WTC11 (cell line): ENCODE measurements around the gene DAPK3. TPM values are rescaled to one million over a fixed set of nuclear protein-coding genes. Genes with fewer than 3 reads are reported as not detected.

Experiments
- ARID4B ChIP-seq: sonication (generic); formaldehyde crosslinking; IDR thresholded peaks from 2 replicates; pipeline ENCODE4 v1.8.0; 2023; ENCODE audit warnings: missing genetic modification reagents, mild to moderate bottlenecking, borderline replicate concordance
- CDX4 ChIP-seq: fragments of 250-450 bp; sonication (Bioruptor Pico); IDR thresholded peaks from 2 replicates; pipeline ENCODE4 v1.9.0; 2021; ENCODE audit warnings: moderate library complexity, mild to moderate bottlenecking, inconsistent platforms, borderline replicate concordance
- CREB1 ChIP-seq: sonication (generic); formaldehyde crosslinking; IDR thresholded peaks from 2 replicates; pipeline ENCODE4 v1.8.0; 2023; ENCODE audit warnings: mild to moderate bottlenecking, missing genetic modification reagents
- ELF4 ChIP-seq: sonication (generic); formaldehyde crosslinking; IDR thresholded peaks from 2 replicates; pipeline ENCODE4 v1.8.1; 2022; ENCODE audit warnings: low read depth, mild to moderate bottlenecking, moderate library complexity, missing genetic modification reagents
- EMX1 ChIP-seq: fragments of 250-450 bp; sonication (Bioruptor Pico); IDR thresholded peaks from 2 replicates; pipeline ENCODE4 v1.8.0; 2021; ENCODE audit warnings: mild to moderate bottlenecking
- ESRRA ChIP-seq: sonication (generic); formaldehyde crosslinking; IDR thresholded peaks from 2 replicates; pipeline ENCODE4 v1.8.1; 2022; ENCODE audit warnings: mild to moderate bottlenecking, missing genetic modification reagents, borderline replicate concordance
- FOXP4 ChIP-seq: sonication (generic); formaldehyde crosslinking; IDR thresholded peaks from 2 replicates; pipeline ENCODE4 v1.8.0; 2022; ENCODE audit warnings: mild to moderate bottlenecking, missing genetic modification reagents
- IRF2 ChIP-seq: sonication (generic); formaldehyde crosslinking; IDR thresholded peaks from 2 replicates; pipeline ENCODE4 v1.8.0; 2022; ENCODE audit warnings: low read depth, missing genetic modification reagents, borderline replicate concordance
- JAZF1 ChIP-seq: fragments of 250-450 bp; sonication (Bioruptor Pico); IDR thresholded peaks from 2 replicates; pipeline ENCODE4 v1.9.0; 2021; ENCODE audit warnings: moderate library complexity, mild to moderate bottlenecking, inconsistent platforms
- MXD4 ChIP-seq: fragments of 250-450 bp; sonication (Bioruptor Pico); IDR thresholded peaks from 2 replicates; pipeline ENCODE4 v1.8.0; 2021; ENCODE audit warnings: mild to moderate bottlenecking, moderate library complexity, borderline replicate concordance
- NFYB ChIP-seq: sonication (generic); formaldehyde crosslinking; conservative IDR thresholded peaks from 2 replicates; pipeline ENCODE4 v1.8.0; 2022; ENCODE audit warnings: low read depth, missing genetic modification reagents
- OVOL2 ChIP-seq: fragments of 250-450 bp; sonication (Bioruptor Pico); IDR thresholded peaks from 2 replicates; pipeline ENCODE4 v1.9.0; 2021; ENCODE audit warnings: mild to moderate bottlenecking, borderline replicate concordance
- SOX15 ChIP-seq: fragments of 250-450 bp; sonication (Bioruptor Pico); IDR thresholded peaks from 2 replicates; pipeline ENCODE4 v1.9.0; 2021; ENCODE audit warnings: mild to moderate bottlenecking
- TP53 ChIP-seq: sonication (generic); formaldehyde crosslinking; IDR thresholded peaks from 2 replicates; pipeline ENCODE4 v1.8.1; 2023; ENCODE audit warnings: mild to moderate bottlenecking, missing genetic modification reagents
- ZBTB21 ChIP-seq: sonication (generic); formaldehyde crosslinking; IDR thresholded peaks from 2 replicates; pipeline ENCODE4 v1.8.1; 2023; ENCODE audit warnings: mild to moderate bottlenecking, missing genetic modification reagents, borderline replicate concordance
- ZNF263 ChIP-seq: sonication (generic); formaldehyde crosslinking; IDR thresholded peaks from 2 replicates; pipeline ENCODE4 v1.8.1; 2022; ENCODE audit warnings: low read depth, mild to moderate bottlenecking, moderate library complexity, missing genetic modification reagents
- ZNF281 ChIP-seq: sonication (generic); formaldehyde crosslinking; IDR thresholded peaks from 2 replicates; pipeline ENCODE4 v1.8.0; 2023; ENCODE audit warnings: mild to moderate bottlenecking, missing genetic modification reagents
- ZNF396 ChIP-seq: fragments of 250-450 bp; sonication (Bioruptor Pico); IDR thresholded peaks from 2 replicates; pipeline ENCODE4 v1.8.0; 2021; ENCODE audit warnings: mild to moderate bottlenecking, moderate library complexity, borderline replicate concordance
- ZNF423 ChIP-seq: fragments of 250-450 bp; sonication (Bioruptor Pico); IDR thresholded peaks from 2 replicates; pipeline ENCODE4 v2.1.2; 2022; ENCODE audit warnings: mild to moderate bottlenecking, moderate library complexity
- ZNF512 ChIP-seq: sonication (generic); formaldehyde crosslinking; IDR thresholded peaks from 2 replicates; pipeline ENCODE4 v1.8.1; 2022; ENCODE audit warnings: missing genetic modification reagents, borderline replicate concordance
- ZNF532 ChIP-seq: fragments of 250-450 bp; sonication (Bioruptor Pico); IDR thresholded peaks from 2 replicates; pipeline ENCODE4 v1.9.0; 2021; ENCODE audit warnings: mild to moderate bottlenecking, borderline replicate concordance
- ZNF671 ChIP-seq: fragments of 250-450 bp; sonication (Bioruptor Pico); IDR thresholded peaks from 2 replicates; pipeline ENCODE4 v1.8.0; 2021; ENCODE audit warnings: mild to moderate bottlenecking
- total RNA-seq: library from RNA; stranded (reverse); gene quantifications from 3 replicates; pipeline ENCODE4 v1.2.3, GENCODE V29; 2021

Gene DAPK3
- total RNA-seq, 1 experiment from 2014 or later = 73.5 TPM

- TF ChIP-seq JAZF1 (CRISPR knock-in tag) (no peak), MXD4 (CRISPR knock-in tag) (no peak), ZNF512 (CRISPR knock-in tag) (no peak), ESRRA (CRISPR knock-in tag) (peak; percentile 82; the same call in 1 of the 2 replicates), FOXP4 (CRISPR knock-in tag) (peak; percentile 10; the same call in 1 of the 2 replicates), ARID4B (CRISPR knock-in tag) (peak; percentile 91; the same call in 1 of the 2 replicates), ZNF671 (CRISPR knock-in tag) (no peak), TP53 (no peak), NFYB (CRISPR knock-in tag) (peak; percentile 62), ZNF423 (peak; percentile 50; the same call in 1 of the 2 replicates), ZNF532 (CRISPR knock-in tag) (no peak), ZNF263 (CRISPR knock-in tag) (peak; percentile 12; the same call in 1 of the 2 replicates), ZBTB21 (CRISPR knock-in tag) (no peak; the same call in 1 of the 2 replicates), CDX4 (CRISPR knock-in tag) (no peak), CREB1 (CRISPR knock-in tag) (no peak), EMX1 (no peak), OVOL2 (CRISPR knock-in tag) (no peak), IRF2 (CRISPR knock-in tag) (no peak; the same call in 1 of the 2 replicates), ZNF396 (CRISPR knock-in tag) (no peak), ZNF281 (CRISPR knock-in tag) (no peak), ELF4 (CRISPR knock-in tag) (no peak), SOX15 (CRISPR knock-in tag) (no peak)
Measured at GRCh38 chr19:4007021-4007835, 36.3 kb upstream of the DAPK3 start, which contains the start of gene PIAS4 (continued).
